CD14-positive monocyte (primary cell): ENCODE data around the gene SBK2. TPM values are rescaled to one million over a fixed set of nuclear protein-coding genes. Genes with fewer than 3 reads are reported as not detected.

ENCODE experiments used
- DNase-seq, 3 donors: peaks; one replicate each; pipeline ENCODE4 v3.0.0-alpha.2; 2011 to 2022
- H2AFZ ChIP-seq: 2 replicates; pipeline ENCODE4 v1.6.0; 2012; ENCODE audit warnings: mild to moderate bottlenecking, low read depth, low read length, inconsistent platforms; ENCODE audit not compliant: insufficient read depth, poor library complexity, severe bottlenecking
- H3K27ac ChIP-seq, 2 donors: 1 replicate in 1 of 2; 2 replicates in 1 of 2; pipeline ENCODE4 v1.5.1; 2012 to 2013; ENCODE audit warnings: low read length in 2 of 2, control low read depth in 1 of 2, inconsistent platforms in 1 of 2, low read depth in 1 of 2, mild to moderate bottlenecking in 1 of 2
- H3K27me3 ChIP-seq, 2 donors: one replicate each; pipeline versions ENCODE4 v1.6.0 to v1.6.1; 2011 to 2013; ENCODE audit warnings: low read length in 2 of 2; ENCODE audit not compliant: control insufficient read depth in 2 of 2, insufficient read depth in 2 of 2
- H3K36me3 ChIP-seq, 2 donors: replicated peaks in 1 of 2; 1 replicate in 1 of 2; 2 replicates in 1 of 2; pipeline versions ENCODE4 v1.5.1 to v1.6.1; 2012 to 2013; ENCODE audit warnings: low read length in 2 of 2, control low read depth in 1 of 2, inconsistent platforms in 1 of 2, mild to moderate bottlenecking in 1 of 2; ENCODE audit not compliant: insufficient read depth in 2 of 2, control insufficient read depth in 1 of 2
- H3K4me1 ChIP-seq, 2 donors: 1 replicate in 1 of 2; 2 replicates in 1 of 2; pipeline versions ENCODE4 v1.5.1 to v1.6.1; 2012 to 2013; ENCODE audit warnings: low read length in 2 of 2, control low read depth in 1 of 2, inconsistent platforms in 1 of 2, mild to moderate bottlenecking in 1 of 2, moderate library complexity in 1 of 2; ENCODE audit not compliant: insufficient read depth in 2 of 2, control insufficient read depth in 1 of 2
- H3K4me2 ChIP-seq: replicated peaks from 2 replicates; pipeline ENCODE3; 2012; ENCODE audit warnings: low read length, moderate library complexity, mild to moderate bottlenecking; ENCODE audit not compliant: poor library complexity, severe bottlenecking; ENCODE audit errors: extremely low read depth
- H3K4me3 ChIP-seq, 3 experiments: fragments of 200-600 bp in 1 of 3; sonication (generic) in 1 of 3; replicated peaks in 1 of 3; 1 replicate in 2 of 3; 2 replicates in 1 of 3; pipeline ENCODE4 v1.5.1; 2011 to 2013; ENCODE audit warnings: low read length in 3 of 3, mild to moderate bottlenecking in 3 of 3, control low read depth in 2 of 3, low read depth in 2 of 3, inconsistent platforms in 1 of 3, moderate library complexity in 1 of 3
- H3K79me2 ChIP-seq: 2 replicates; pipeline ENCODE4 v1.6.0; 2012; ENCODE audit warnings: mild to moderate bottlenecking, control low read depth, inconsistent platforms, low read length, moderate library complexity; ENCODE audit not compliant: insufficient read depth
- H3K9ac ChIP-seq: 2 replicates; pipeline ENCODE4 v1.6.0; 2017; ENCODE audit warnings: low read length, mild to moderate bottlenecking; ENCODE audit not compliant: insufficient read depth, poor library complexity, severe bottlenecking
- H3K9me3 ChIP-seq, 2 donors: replicated peaks in 1 of 2; 1 replicate in 1 of 2; 2 replicates in 1 of 2; pipeline versions ENCODE4 v1.5.1 to v1.6.1; 2012 to 2013; ENCODE audit warnings: low read length in 2 of 2, control low read depth in 1 of 2; ENCODE audit not compliant: control insufficient read depth in 1 of 2, insufficient read depth in 1 of 2
- H4K20me1 ChIP-seq: 2 replicates; pipeline ENCODE4 v1.6.0; 2012; ENCODE audit warnings: mild to moderate bottlenecking, low read length, control low read depth, moderate library complexity; ENCODE audit not compliant: insufficient read depth
- H3K27ac Mint-ChIP-seq, 7 donors: one replicate each; pipeline ENCODE4 v1.8.0; 2020; ENCODE audit warnings: mild to moderate bottlenecking in 7 of 7, mixed read lengths in 7 of 7, moderate library complexity in 6 of 7, inconsistent platforms in 2 of 7
- H3K27me3 Mint-ChIP-seq, 3 donors: one replicate each; pipeline ENCODE4 v1.8.0; 2021 to 2022; ENCODE audit warnings: low read depth in 3 of 3, mild to moderate bottlenecking in 3 of 3, mixed read lengths in 3 of 3, moderate library complexity in 3 of 3, inconsistent platforms in 1 of 3
- H3K36me3 Mint-ChIP-seq, 2 donors: one replicate each; pipeline ENCODE4 v1.8.0; 2020; ENCODE audit warnings: mixed read lengths in 2 of 2, inconsistent platforms in 1 of 2, mild to moderate bottlenecking in 1 of 2
- H3K4me1 Mint-ChIP-seq: one replicate; pipeline ENCODE4 v1.8.0; 2020; ENCODE audit warnings: mild to moderate bottlenecking, mixed read lengths
- H3K4me3 Mint-ChIP-seq, 2 donors: one replicate each; pipeline ENCODE4 v1.8.0; 2020; ENCODE audit warnings: mild to moderate bottlenecking in 2 of 2, mixed read lengths in 2 of 2, moderate library complexity in 1 of 2
- H3K9me3 Mint-ChIP-seq, 7 donors: one replicate each; pipeline ENCODE4 v1.8.0; 2020 to 2022; ENCODE audit warnings: mixed read lengths in 7 of 7, mild to moderate bottlenecking in 6 of 7, moderate library complexity in 6 of 7, inconsistent platforms in 2 of 7
- WGBS: methylation state at CpG from one replicate; pipeline ENCODE4 v1.1.5; 2013; ENCODE audit warnings: missing lambda C conversion rate; ENCODE audit not compliant: insufficient coverage; 5-methylcytosine and 5-hydroxymethylcytosine counted together
- intact Hi-C, 2 donors: fragments of 100-400 bp; cut with micrococcal nuclease; formaldehyde crosslinking; loops; one replicate each; pipeline versions ENCODE4 v1.15.0 to v1.15.1; 2023
- polyA plus RNA-seq, 3 donors: library from polyadenylated mRNA; depleted of rRNA in 1 of 3; unstranded in 2 of 3; stranded (reverse) in 1 of 3; fragments of 300-500 nt in 2 of 3; fragments of >200 nt in 1 of 3; fragmentation: Illumina TruSeq in 2 of 3; gene quantifications; 1 replicate in 2 of 3; 2 replicates in 1 of 3; pipeline ENCODE4 v1.2.3, GENCODE V29; 2012 to 2021
- TF ChIP-seq, protein P1 (sequence below): fragments of 200-600 bp; IDR thresholded peaks from one replicate; pipeline ENCODE4 v1.8.0; 2022; ENCODE audit warnings: antibody characterized with exemption, mild to moderate bottlenecking

Gene SBK2
- polyA plus RNA-seq, 3 donors: not detected

DNA sequence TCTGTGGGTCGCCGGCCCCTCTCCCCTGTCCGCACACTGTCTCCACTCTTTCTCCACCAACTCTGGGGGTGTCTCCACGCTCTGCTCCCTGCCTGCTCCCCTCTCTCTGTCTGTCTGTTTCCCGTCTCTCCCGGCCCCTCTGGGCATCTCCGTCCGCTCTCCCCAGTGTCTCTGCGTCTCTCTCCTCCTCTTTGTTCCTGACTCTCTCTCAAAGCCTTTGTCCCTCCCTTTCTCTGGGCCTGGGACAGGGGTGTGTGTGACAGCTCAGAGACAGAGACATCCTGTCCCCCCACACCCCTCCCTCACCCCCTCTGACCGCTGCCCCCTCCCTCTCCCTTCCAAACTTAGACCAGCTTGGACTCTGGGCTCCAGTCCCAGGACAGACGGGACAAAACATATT lies 9.1 kb upstream of the SBK2 start:
- Mint-ChIP-seq H3K4me3 (no peak overlapping the region), H3K9me3 (peaks cover 0 to 5% (median 0%) of the 10 kb centered on the region in 7 donors), H3K36me3 (no peaks in the 10 kb centered on the region), H3K27ac (no peak overlapping the region), H3K27me3 (peaks cover 15 to 24% (median 21%) of the 10 kb centered on the region in 3 donors), H3K4me1 (peaks cover 7% of the 10 kb centered on the region)
- Histone ChIP-seq H3K27me3 (no peaks in the 10 kb centered on the region), H4K20me1 (no peaks in the 10 kb centered on the region), H3K4me1 (peaks cover 0 to 7% of the 10 kb centered on the region in 2 donors), H3K36me3 (no peaks in the 10 kb centered on the region), H3K4me2 (no peak overlapping the region), H3K9ac (no peak overlapping the region), H3K4me3 (no peak overlapping the region), H2AFZ (no peak overlapping the region), H3K27ac (no peak overlapping the region), H3K79me2 (no peaks in the 10 kb centered on the region), H3K9me3 (no peaks in the 10 kb centered on the region)
- 91% methylated on average over 7 of the region's 11 CpGs for WGBS
- TF ChIP-seq, protein P1, sequence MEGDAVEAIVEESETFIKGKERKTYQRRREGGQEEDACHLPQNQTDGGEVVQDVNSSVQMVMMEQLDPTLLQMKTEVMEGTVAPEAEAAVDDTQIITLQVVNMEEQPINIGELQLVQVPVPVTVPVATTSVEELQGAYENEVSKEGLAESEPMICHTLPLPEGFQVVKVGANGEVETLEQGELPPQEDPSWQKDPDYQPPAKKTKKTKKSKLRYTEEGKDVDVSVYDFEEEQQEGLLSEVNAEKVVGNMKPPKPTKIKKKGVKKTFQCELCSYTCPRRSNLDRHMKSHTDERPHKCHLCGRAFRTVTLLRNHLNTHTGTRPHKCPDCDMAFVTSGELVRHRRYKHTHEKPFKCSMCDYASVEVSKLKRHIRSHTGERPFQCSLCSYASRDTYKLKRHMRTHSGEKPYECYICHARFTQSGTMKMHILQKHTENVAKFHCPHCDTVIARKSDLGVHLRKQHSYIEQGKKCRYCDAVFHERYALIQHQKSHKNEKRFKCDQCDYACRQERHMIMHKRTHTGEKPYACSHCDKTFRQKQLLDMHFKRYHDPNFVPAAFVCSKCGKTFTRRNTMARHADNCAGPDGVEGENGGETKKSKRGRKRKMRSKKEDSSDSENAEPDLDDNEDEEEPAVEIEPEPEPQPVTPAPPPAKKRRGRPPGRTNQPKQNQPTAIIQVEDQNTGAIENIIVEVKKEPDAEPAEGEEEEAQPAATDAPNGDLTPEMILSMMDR: no peak
- no peak for DNase-seq
- intact Hi-C loops: no loop called here

DNA sequence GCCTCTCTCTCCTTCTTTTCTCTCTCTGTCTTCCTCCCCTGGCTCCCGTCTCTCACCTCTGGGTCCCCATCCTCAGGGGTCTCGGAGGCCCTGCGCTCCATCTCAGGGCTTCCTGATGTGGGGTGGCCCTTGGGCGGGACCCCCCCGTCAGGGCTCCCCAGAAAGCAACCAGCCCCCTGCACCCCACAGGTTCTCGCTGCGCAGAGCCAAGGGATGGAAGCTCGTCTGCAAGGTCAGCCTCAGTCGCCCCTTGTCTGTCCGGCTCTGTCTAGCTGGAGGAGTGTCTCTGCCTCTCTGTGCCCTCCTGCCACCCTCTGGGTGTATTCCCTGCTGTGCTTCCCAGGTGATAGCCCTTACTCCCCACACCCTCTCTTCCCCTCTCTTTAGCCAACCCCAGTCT lies 8.5 kb upstream of the SBK2 start, which contains the start of gene SBK3:
Gene SBK3 (minus strand): TSS at position 101 of the 400 bp plus-strand sequence. CDS start 0 bp downstream, at position 101.
- WGBS: 100% methylated on average over 6 of the region's 10 CpGs
- TF ChIP-seq, protein P1: no peak
- intact Hi-C loops: no loop called here
- H2AFZ ChIP-seq: no peak within 1 kb of the TSS
- no peak within 1 kb of the TSS for H3K4me2 ChIP-seq
- Mint-ChIP-seq H3K4me1 (peaks cover 7% of the 10 kb centered on the region), H3K27me3 (peaks cover 15 to 24% (median 21%) of the 10 kb centered on the region in 3 donors), H3K36me3 (no peaks in the 10 kb centered on the region), H3K9me3 (peaks cover 0 to 5% (median 0%) of the 10 kb centered on the region in 7 donors), H3K4me3 (no peak within 1 kb of the TSS), H3K27ac (peak within 1 kb of the TSS in 1 of 7 donors; percentile 67)
- H3K9ac ChIP-seq: no peak within 1 kb of the TSS
- H3K4me3 ChIP-seq: no peak within 1 kb of the TSS
- peaks cover 0 to 7% of the 10 kb centered on the region in 2 donors for H3K4me1 ChIP-seq
- no peaks in the 10 kb centered on the region for H3K9me3 ChIP-seq
- DNase-seq: no peak
- no peaks in the 10 kb centered on the region for H4K20me1 ChIP-seq
- H3K36me3 ChIP-seq: no peaks in the 10 kb centered on the region
- H3K79me2 ChIP-seq: no peaks in the 10 kb centered on the region
- H3K27ac ChIP-seq: no peak within 1 kb of the TSS
- H3K27me3 ChIP-seq: no peaks in the 10 kb centered on the region
